Stimulated activated CD8-positive, alpha-beta memory T cell treated with anti-CD3 and anti-CD28 coated beads, Interleukin-2, amount 100 ng/mL, for 48 hours (primary cell): Measurements from ENCODE around the gene IP6K1.
"Not testable (repeated sequence)": the region's sequence is repeated elsewhere in the genome, so short reads cannot be mapped to it uniquely, and the experiment has no call there.

Source experiments
- DNase-seq, 2 donors: peaks; one replicate each; pipeline ENCODE4 v3.0.0-alpha.2; 2020; ENCODE audit warnings: low read depth in 2 of 2

The IP6K1 gene

DNA sequence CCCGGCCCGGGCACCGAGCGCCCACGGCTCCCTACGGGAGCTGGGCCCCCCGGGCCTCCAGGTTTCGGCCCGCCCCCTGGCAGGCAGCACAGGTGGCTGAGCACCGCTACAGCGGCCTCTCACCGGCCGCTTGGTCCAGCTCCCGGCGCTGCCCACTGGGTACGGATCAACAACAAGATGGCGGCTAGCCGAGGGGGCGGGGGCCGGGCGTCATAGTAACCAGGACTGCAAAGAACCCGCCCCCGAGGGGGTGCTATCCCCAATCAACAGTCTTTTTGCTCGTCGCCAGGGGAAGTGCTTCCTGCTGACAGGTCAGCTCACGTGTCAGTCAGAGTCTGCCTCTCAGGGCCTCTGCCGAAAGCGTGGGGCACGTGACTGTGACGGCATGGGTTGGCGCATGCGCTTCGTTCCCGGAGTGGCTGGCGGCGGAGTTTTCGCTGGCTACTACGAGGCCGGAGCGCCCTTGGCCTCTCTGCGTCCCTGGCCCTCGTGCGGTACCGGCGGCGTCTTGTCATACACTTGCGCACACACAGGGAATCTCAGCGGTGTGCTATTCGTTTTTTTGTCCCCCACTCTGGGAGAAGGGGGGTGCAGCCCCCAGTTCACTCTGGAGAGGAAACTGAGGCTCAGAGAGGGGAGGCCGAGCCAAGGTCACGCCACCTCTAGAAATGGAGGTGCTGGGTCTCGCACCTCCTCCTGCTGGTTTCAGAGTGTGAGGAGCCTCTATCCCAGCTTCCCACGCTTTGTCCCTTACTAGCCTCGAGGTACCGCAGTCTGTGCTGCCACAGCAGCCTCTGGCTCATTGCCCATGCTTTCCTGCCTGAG is at the start of gene IP6K1:
TSS of gene IP6K1 (minus strand) at position 186 of the 825 bp plus-strand sequence. CDS start 38,502 bp downstream, outside the sequence.
- peak; percentile 99 for DNase-seq

DNA sequence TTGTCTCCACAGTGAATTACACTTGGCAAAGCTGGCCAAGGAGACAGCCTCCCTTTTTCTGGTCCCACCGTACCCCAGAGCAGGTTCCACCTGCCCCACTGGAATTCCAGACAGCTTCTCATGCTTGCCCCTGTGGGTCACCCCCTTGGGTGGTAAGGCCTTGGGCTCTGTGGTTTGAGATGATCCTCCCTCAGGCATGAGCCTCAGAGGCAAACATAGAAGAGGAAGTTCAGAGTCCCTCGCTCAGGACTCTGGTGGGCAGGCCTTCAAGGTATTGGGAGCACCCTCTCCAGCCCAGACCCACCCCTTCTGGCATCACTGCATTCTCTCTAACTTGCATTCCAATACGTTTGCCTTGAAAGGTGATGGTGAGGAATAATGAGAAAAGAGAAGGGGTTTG is 45.0 kb upstream of the IP6K1 start:
- DNase-seq: no peak

DNA sequence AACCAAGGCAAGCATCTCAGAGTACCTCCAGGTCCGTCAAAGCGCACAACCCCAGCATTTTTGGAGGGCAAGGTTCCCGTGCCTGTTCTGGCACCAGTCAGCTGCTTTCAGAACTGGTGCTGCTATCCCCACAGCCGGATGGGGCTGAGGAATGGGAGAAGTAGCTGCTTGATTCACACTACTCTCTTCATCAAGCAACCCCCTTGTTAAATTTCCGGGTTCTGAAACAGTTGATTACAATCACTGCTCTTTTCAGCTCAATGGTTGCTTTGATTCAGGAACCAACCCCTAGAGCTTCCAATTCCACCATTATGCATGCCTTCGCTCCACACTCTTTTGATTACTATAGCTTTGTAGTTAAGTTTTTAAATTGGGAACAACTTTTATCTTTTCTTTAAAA is 39.7 kb upstream of the IP6K1 start:
- DNase-seq: no peak

DNA sequence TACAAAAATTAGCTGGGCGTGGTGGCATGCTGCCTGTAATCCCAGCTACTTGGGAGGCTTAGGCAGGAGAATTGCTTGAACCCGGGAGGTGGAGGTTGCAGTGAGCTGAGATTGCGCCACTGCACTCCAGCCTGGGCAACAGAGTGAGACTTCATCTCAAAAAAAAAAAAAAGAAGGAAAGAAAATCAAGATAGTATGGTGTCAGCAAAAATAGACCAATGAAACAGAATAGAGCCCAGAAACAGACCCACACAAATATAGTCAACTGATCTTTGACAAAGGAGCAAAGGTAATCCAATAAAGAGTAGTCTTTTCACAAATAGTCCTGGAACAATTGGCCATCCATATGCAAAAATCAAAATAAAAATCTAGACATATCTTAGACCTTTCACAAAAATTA is 36.8 kb upstream of the IP6K1 start:
- DNase-seq: not testable (repeated sequence)

DNA sequence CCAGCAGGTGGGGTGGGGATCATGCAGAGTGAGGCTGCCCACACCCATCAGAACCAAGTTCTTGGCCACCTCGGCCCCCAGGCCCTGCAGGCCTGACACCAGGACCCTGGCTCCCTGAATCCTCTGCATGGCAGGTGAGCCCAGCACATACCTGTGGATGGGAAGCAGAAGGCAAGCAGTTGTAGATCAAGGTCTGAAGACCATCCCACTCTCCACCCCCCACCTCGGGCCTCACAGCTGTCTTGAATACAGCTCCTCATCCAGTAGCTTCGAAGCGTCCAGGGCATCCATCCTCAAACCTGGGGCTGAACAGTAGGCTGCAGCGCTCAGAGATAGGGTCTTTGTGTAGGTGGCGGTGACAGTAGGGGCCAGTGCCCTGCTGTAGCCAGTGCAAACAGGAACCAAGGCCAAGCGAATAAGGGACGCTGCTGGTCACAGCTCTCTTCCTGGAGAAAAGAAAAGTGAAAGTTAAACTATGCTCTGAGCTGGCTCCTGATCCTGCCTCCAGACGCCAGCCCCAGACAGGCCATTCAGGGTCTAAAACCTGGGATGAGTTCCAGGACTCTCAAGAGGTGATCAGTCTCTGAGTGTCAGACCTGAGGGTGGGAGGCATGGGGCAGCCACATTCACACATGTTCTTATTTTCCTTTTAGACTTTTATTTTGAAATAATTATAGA is 27.3 kb upstream of the IP6K1 start, which contains the start of gene UBA7:
TSS of gene UBA7 (minus strand) at position 457 of the 678 bp plus-strand sequence. CDS start at position 291, 166 bp downstream.
- no peak for DNase-seq

DNA sequence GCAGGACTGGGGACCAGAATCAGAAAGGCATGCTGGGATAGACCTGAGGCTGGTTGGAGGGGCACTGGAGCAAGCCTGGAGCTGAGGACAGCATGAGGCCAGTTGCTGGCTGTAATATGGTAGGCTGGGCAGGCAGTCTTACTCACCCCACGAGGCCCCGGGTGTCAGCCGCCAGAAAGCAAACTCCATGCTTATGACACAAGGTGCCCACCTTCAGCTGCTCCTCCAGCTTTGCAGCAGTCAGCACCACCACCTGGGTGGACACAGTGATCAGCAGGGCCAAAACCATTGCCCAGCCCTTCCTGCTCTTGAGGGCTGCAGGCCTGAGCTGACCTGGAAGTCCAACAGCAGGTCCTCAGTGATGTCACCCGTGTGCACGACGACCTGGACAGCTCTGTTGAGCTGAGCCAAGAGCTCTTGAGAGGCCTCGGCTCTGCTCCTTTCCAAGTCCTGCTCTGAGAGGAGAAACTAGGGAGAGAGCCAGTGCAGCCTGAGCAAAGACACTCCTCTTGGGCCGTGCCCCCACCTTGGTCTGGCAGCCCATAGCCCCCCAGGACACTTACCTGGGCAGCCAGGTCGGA is 26.7 kb upstream of the IP6K1 start:
- no peak for DNase-seq

DNA sequence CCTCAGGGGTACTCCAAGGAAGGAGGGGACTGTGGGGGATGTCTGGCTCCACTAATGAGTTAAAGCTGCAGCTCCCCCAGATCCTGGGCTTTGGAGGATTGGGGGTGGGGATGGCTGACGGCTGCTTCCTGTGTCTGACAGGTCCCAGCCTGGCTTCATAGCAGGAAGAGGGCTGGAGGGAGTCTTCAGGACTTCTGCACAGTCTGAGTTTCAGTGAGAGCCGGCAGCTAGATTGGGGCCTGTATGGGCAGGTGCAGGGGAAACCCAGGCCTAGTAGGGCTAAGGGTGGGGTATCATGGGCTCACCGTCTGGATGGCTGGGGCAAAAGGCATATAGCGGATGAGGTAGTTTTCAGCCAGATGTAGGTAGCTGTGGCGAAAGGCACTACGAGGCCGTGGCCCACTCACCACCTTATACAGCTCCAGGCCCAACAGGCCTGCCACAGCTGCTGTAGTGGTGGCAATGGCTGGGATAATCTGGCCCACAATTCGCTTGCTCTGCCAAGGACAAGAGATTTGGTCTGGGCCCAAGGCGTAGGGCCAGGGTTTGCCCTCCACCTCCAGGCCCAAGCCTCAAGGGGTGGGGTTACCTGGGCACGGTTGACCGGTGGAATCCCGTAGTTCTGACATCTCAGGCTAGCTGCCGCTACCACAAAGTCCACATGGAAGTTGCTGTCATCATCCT is 21.2 kb upstream of the IP6K1 start:
- no peak for DNase-seq

DNA sequence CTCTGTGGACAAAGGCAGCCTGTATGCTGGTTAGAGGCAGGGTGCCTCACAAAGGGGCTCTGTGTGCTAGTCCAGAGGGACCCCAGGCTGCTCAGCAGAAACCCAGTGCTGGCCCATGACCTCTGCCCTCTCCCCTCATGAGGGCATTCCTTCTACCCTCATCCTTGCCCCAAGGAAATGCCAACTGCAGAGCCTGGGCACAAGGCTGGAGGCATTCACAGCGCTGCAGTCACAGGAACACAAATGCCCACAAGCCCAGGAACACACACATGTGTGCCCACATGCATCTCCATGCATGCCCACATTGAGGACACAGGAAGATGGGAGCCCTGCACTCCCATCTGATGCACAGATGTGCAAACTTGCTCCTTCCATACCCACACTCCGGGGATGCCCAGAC is 20.5 kb upstream of the IP6K1 start:
- DNase-seq: no peak

DNA sequence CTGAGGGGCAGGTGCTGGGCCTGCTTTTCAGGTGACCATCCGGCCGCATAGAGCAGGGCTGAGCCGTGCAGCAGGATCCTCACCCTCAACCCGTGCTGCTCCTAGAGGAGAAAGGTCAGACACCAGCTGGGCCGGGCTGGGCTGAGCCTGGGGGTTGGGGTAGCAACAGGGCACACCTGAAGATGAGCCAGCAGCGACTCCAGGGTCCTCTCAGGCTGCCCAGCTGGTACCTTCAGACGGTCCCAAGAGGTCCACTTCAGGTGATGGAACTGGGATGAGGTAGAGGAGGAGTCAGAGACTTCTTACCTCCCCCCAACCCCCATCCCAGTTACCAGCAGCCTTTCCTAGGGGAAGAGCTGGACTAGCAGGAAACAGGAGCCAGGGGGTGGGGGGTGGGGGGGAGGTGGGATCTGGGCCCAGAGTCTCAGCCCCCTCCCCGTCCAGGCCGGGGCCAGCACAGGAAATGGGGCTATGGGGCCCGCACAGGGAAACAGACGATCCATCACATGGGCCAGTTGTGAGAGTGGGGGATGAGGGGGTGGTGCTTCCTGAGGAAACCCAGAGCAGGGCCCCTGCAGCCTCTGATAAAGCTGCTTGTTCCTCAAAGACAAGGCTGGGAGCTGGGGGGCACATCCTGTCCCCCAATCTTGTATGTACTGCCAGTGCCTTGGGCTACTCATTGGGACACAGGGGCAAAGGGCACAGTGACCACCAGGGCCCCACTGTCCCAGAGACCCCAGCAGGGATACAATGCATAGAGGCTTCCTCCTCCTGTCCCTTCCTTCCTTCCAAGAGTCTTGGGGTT is 19.8 kb upstream of the IP6K1 start:
- DNase-seq: no peak

DNA sequence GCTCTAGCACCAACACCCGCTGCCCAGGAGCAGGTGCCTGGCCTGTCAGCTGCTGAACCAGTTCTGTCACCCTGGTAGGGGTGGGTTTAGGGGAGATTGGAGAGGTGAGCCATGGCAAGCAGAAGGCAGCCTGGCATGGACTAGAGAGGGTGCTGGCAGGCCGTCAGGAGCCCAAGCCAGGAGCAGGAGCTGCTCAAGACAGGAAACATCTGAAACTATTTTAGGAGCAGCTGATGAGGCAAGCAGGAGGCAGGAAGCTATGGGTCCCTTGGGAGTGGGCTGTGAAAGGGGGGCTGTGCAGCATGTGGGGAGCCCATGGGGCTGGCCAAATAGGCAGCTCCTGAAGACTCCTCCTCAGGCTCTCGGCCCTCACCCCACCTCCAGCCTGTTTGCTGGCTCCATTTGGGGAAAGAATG is 19.0 kb upstream of the IP6K1 start:
- no peak for DNase-seq

DNA sequence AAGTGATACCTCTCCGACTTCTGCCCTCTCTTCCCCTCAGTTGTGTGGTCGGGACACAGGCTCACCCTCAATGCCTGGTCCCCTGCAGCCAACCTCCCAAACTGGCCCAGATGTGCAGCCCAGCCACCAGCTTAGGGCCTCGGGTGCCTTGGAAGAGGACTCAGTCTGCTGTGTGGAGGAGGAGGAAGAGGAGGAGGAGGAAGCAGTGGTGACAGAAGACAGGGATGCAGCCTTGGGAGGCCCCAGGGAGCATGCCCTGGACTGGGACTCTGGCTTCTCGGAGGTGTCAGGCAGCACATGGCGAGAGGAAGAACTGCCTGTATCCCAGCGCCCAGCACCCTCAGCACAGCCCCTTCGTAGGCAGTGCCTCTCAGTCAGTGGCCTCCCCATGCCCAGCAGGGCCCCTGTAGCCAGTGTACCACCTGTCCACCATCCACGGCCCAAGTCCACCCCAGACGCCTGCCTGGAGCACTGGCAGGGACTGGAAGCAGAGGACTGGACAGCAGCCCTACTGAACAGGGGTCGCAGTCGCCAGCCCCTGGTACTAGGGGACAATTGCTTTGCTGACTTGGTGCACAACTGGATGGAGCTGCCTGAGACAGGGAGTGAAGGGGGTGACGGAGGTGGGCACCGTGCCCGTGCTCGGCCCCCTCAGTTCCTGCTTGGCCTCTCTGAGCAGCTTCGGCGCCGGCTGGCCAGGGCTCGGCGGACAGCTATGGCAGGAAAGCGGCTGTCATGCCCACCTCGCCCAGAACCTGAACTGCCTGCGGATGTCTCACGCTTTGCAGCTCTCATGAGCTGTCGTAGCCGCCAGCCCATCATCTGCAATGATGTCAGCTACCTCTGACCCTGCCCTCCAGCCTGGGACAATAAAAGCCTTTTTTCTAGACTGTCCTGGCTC is 18.0 kb upstream of the IP6K1 start:
- DNase-seq: no peak

DNA sequence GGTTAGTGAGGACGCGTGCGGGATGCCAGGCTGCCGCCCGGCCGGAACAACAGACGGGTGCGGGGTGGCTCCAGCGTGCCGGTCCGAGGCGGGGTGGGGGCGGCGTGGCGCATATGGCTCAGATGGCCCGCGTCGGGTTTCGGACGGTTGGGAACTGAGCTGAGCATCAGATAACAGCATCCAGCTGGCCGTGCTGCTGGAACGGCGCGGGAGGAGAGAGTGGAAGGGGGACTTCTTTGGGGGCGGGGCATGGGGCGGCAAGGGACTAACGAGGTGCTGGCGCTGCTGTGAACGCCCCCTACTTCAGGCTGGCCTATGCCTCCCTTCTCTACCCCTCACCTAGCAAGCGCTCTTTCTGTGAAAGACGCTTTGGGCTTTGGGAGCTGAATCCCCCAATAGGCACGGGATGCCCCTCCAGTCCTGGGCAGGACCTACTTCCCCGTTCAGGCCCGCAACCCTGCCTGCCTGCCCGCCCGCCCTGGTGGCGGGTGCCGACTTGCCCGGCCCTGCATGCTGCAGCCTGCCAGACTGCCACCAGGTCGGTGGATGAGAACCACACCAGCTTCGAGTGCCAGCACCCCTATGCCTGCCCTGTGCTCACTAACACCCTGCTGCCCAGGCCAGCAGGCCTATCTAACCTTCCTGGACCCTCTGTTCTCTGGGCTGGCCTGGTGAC is 17.3 kb upstream of the IP6K1 start:
- peak in 1 of 2 donors; percentile 26 for DNase-seq

DNA sequence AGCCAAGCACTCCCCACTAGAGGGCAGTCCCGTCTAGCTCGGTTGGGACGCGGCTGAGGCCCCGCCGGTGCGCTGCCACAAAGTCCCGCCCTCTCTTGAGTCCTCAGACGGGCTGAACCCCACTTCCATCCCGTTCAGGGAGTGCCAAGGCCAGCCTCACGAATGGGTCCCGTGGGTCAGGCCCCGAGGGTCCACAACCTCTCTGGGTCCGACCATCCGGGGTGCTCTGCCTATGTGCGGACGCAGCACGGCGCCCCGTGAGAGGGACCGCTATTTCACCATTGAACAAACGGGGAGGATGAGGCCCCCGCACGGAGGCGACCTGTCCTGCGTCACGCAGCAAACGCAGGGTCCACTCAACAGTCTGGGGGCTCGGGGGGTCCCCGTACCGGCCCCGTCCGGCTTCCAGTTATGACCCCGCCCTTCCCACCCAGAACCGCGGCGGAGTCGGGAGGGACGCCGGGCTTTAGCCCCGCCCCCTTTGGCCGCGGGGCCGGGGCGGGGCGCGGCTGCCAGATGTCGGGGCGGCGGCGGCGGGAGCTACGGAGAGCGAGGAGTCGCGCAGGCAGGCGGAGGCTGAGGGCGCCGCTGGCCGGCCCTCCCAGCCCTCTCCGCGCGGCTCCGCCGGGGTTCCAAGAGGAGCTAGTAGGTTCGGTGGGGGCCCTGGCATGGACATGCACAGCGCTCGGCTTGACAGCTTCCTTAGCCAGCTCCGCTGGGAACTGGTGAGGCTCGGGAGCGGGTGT is 16.6 kb upstream of the IP6K1 start, which contains the start of gene INKA1:
TSS of gene INKA1 (plus strand) at position 543 of the 746 bp plus-strand sequence. CDS start at position 675, 132 bp downstream.
- DNase-seq: peak; percentile 83

DNA sequence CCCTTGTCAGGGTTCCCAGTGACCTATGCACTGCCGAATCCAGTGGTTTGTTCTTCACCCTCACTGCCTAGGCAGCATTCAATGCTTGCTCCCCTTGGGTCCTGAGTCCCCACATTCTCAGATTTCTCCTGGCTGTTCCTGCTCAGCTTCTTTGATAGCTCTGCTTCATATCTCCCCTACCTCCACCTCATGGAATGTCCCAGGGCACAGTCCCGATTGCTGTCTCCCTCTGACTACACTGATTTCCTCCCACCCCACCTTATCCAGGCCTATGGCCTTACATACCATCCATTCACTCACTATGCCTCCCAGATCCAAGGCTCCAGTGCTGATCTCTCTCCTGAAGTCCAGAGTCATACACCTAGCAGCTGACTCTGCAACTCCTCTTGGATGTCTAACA is 14.8 kb upstream of the IP6K1 start:
- no peak for DNase-seq

DNA sequence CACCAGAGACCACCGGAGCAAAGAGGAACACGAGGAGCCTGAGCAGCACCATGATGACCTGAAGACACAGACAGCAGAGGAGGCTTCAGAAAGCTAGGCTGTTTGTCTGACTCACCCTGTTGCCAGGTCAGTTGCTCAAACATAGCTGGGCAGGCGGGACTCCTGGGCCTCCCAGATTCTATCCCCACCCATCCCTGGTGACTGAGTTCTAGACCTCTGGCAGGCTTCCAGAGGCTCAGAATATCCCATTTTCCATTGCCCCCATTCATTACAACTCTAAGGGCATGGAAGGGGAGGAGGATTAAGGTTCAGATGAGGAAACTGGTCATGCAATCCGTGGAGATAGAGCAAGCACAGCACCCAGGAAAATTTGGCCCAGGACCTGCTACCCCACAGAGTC is 13.4 kb upstream of the IP6K1 start, which contains the start of gene CDHR4:
TSS of gene CDHR4 (minus strand) at position 113 of the 400 bp plus-strand sequence. CDS start at position 52, 61 bp downstream.
- DNase-seq: no peak

DNA sequence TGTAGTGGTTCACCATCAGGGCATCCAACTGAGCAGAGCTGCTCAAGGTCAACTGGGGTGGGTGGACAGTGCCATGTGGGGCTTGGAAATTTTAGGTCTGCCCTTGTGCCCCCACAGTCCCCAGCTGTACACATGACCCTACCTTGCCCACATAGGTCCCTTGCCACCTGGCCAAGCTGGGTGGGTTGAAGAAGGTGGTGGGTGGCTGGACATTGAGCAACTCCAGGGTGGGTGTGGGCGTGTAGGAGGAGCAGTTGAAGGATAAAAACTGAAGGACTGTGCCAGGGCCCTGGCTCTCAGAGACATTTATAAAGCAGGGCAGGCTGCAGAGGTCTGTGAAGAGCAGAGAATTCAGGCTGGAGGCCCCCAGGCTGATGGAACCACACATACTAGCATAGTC is 12.8 kb upstream of the IP6K1 start:
- DNase-seq: no peak

DNA sequence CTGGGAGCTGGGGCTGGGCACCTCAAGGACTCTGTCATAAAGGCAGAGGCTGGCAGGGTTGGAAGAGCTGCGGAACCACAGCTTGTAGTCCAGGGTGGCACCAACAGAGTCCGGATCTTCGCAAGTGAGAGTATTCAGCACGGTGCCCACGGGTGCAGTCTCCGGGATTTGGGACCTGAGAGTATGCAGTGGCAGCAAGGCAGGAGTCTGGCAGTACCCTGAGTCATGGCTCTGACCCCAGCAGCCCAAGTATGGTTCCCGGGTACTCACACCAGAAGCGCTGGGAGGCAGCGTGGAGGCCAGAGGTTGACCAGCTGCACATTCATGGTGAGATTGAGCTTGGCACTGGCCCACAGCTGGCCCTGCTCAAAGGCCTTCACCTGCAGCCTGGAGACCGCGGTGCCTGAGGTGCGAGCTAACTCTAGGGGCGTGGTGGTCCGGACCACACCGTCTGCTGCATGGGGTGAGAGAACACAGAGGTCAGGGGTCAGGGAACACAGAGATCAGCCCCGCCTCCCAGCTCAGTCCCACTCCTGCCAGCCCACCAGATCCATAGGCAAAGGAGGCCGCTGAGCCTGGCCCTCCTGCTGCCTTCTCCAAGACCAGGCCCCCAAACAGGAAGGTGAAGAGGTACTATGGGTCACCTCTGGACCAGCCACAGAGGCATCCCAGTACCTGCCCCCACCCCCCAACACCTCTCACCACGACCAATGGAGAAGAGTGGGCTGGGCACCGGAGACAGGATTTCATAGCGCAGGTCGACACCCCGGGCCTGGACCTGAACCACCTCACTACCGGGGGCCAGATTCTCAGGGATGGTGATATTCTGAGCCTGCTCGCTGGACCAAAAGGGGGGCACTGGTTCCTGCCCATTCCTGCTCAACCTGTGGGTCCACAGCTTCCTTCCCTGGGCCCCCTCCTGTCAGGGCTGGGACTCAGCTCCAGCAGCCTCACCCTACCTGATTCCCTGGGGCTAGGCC is 8.9 kb upstream of the IP6K1 start:
- no peak for DNase-seq
